RWPE2 (cell line): ENCODE measurements around the gene VWA5A.
"Not testable (repeated sequence)": the region's sequence is repeated elsewhere in the genome, so short reads cannot be mapped to it uniquely, and the experiment has no call there.

Experiments used
- ATAC-seq: fragments of 200-7000 bp; cut with Tn5 transposase; 3 replicates; pipeline ENCODE4 v1.9.1; 2021; ENCODE audit warnings: low read depth
- DNase-seq: peaks from one replicate; pipeline ENCODE4 v3.0.0-alpha.2; 2020; ENCODE audit warnings: low spot score
- H3K27ac ChIP-seq: fragments of 450-650 bp; 2 replicates; pipeline ENCODE4 v1.5.1; 2017; ENCODE audit warnings: mild to moderate bottlenecking; ENCODE audit not compliant: poor library complexity, severe bottlenecking
- H3K27me3 ChIP-seq: fragments of 250-450 bp; sonication (Bioruptor Pico); 2 replicates; pipeline ENCODE4 v1.5.1; 2021; ENCODE audit warnings: mild to moderate bottlenecking, moderate library complexity; ENCODE audit not compliant: insufficient read depth, poor library complexity, severe bottlenecking
- H3K36me3 ChIP-seq: fragments of 250-450 bp; sonication (Bioruptor Pico); 2 replicates; pipeline ENCODE4 v1.5.1; 2020; ENCODE audit warnings: low read depth, mild to moderate bottlenecking, moderate library complexity
- H3K4me1 ChIP-seq: fragments of 250-450 bp; sonication (Bioruptor Pico); 2 replicates; pipeline ENCODE4 v1.5.1; 2021; ENCODE audit warnings: mild to moderate bottlenecking, moderate library complexity; ENCODE audit not compliant: insufficient read depth, poor library complexity, severe bottlenecking
- H3K4me3 ChIP-seq: fragments of 250-450 bp; sonication (Bioruptor Pico); 2 replicates; pipeline ENCODE4 v1.5.1; 2021; ENCODE audit warnings: mild to moderate bottlenecking, moderate library complexity; ENCODE audit not compliant: severe bottlenecking
- H3K9me3 ChIP-seq: fragments of 250-450 bp; sonication (Bioruptor Pico); 2 replicates; pipeline ENCODE4 v1.5.1; 2021; ENCODE audit warnings: mild to moderate bottlenecking, moderate library complexity; ENCODE audit not compliant: severe bottlenecking
- CTCF ChIP-seq: fragments of 450-650 bp; IDR thresholded peaks from one replicate; pipeline ENCODE4 v1.5.1; 2017; ENCODE audit warnings: mild to moderate bottlenecking, moderate library complexity; ENCODE audit not compliant: poor library complexity, severe bottlenecking

Gene VWA5A

GRCh38 chr11:124160986-124161385, 45.7 kb downstream of the VWA5A start:
- no peaks in the 10 kb centered on the region for H3K27me3 ChIP-seq
- no peak overlapping the region for H3K4me3 ChIP-seq
- H3K9me3 ChIP-seq, result no peaks in the 10 kb centered on the region
- no peak overlapping the region for H3K27ac ChIP-seq
- H3K36me3 ChIP-seq, result no peaks in the 10 kb centered on the region
- DNase-seq (no peak), ATAC-seq (no peak)
- no peak for TF ChIP-seq CTCF
- no peaks in the 10 kb centered on the region for H3K4me1 ChIP-seq

GRCh38 chr11:124167826-124168231, 52.6 kb downstream of the VWA5A start:
- no peak overlapping the region for H3K4me3 ChIP-seq
- ATAC-seq (no peak), DNase-seq (no peak)
- no peaks in the 10 kb centered on the region for H3K4me1 ChIP-seq
- no peak for TF ChIP-seq CTCF
- no peaks in the 10 kb centered on the region for H3K9me3 ChIP-seq
- H3K27ac ChIP-seq, result no peak overlapping the region
- H3K36me3 ChIP-seq, result no peaks in the 10 kb centered on the region
- no peaks in the 10 kb centered on the region for H3K27me3 ChIP-seq

GRCh38 chr11:124168796-124169195, 53.5 kb downstream of the VWA5A start:
- Histone ChIP-seq H3K27ac (no peak overlapping the region), H3K36me3 (no peaks in the 10 kb centered on the region), H3K4me1 (no peaks in the 10 kb centered on the region), H3K4me3 (no peak overlapping the region), H3K27me3 (no peaks in the 10 kb centered on the region), H3K9me3 (no peaks in the 10 kb centered on the region)
- TF ChIP-seq CTCF, result no peak
- ATAC-seq (no peak), DNase-seq (no peak)

GRCh38 chr11:124170315-124170714, 55.1 kb downstream of the VWA5A start:
- not testable (repeated sequence) for ATAC-seq, H3K27me3 ChIP-seq, H3K4me1 ChIP-seq

GRCh38 chr11:124170801-124171586, 55.7 kb downstream of the VWA5A start:
- Histone ChIP-seq H3K27ac (no peak overlapping the region), H3K4me3 (no peak overlapping the region), H3K36me3 (no peaks in the 10 kb centered on the region), H3K9me3 (no peaks in the 10 kb centered on the region), H3K4me1 (no peaks in the 10 kb centered on the region), H3K27me3 (no peaks in the 10 kb centered on the region)
- ATAC-seq (no peak), DNase-seq (no peak)
- no peak for TF ChIP-seq CTCF

More at GRCh38 chr11:124170315-124170714, 55.1 kb downstream of the VWA5A start:
- DNase-seq, H3K27ac ChIP-seq, H3K4me3 ChIP-seq, H3K9me3 ChIP-seq, H3K36me3 ChIP-seq: not testable (repeated sequence)
